ENCODE measurements around the gene PNPLA7. TPM values are rescaled to one million over a fixed set of nuclear protein-coding genes. Genes with fewer than 3 reads are reported as not detected.

The PNPLA7 gene
- total RNA-seq, 1 donor from 2014 or later = 13.5 TPM

DNA sequence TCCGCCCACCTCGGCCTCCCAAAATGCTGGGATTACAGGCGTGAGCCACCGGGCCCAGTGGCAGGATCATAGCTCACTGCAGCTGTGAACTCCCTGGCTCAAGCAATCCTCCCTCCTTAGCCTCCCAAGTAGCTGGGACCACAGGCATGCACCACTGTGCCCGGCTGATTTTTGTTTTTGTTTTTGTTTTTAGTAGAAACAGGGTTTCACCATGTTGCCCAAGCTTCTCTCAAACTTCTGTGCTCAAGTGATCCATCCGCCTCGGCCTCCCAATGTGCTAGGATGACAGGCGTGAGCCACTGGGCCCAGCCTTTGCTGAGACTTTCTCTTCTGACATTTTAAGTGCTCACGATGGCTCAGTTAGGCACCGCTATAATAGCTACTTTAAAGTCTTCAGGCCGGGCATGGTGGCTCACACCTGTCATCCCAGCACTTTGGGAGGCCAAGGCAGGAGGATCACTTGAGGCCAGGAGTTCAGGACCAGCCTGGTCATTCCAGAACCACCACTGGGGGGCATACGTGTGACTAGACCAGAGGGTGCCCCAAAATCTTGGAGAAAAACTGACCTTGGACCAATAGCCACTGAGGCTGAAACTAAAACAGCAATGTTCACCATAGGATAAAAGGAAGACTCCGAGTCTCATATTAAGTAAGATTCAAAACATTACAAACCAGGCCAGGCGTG lies 106.0 kb downstream of the PNPLA7 start:
- intact Hi-C loops (cut with DNase I) = loop anchor here (2.0 kb wide), 1 partner anchor 21 kb away; the partner anchor contains the start of genes EXD3 and NOXA1
- no peak for DNase-seq (ENCODE audit: low spot score in 2 of 2)
- Histone ChIP-seq H3K9me3 (no peaks in the 10 kb centered on the region), H3K4me1 (peaks cover 0 to 13% of the 10 kb centered on the region in 2 donors), H3K4me3 (no peak overlapping the region), H3K36me3 (peaks cover 9 to 11% of the 10 kb centered on the region in 2 donors), H3K27me3 (peaks cover 3% of the 10 kb centered on the region), H3K27ac (no peak overlapping the region)
- TF ChIP-seq CTCF (IDR thresholded peaks at IDR 0.05) = no peak

DNA sequence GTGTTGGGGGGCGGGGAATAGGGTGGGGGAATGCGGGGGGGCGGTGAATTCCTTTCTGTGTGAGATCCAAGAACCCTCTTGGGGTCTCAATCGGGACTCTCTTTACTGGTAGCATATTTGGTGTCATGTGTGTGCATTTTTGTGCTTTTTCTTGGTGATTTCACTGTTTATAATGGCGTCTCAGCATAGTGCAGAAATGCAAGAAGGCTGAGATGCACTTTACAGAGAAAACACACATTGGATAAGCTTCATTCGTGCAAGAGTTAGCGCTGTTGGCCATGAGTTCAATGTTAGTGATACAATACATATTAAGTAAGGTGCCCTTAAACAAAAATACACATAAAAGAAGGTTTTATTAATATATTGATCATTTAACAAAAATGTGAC lies 108.3 kb downstream of the PNPLA7 start:
- Histone ChIP-seq H3K27me3 (peaks cover 3% of the 10 kb centered on the region), H3K27ac (no peak overlapping the region), H3K4me1 (peaks cover 0 to 11% of the 10 kb centered on the region in 2 donors), H3K4me3 (peak overlapping the region; percentile 36 to 53), H3K9me3 (no peaks in the 10 kb centered on the region), H3K36me3 (no peaks in the 10 kb centered on the region)
- DNase-seq (ENCODE audit: low spot score in 2 of 2) = no peak
- TF ChIP-seq CTCF (IDR thresholded peaks at IDR 0.05) = no peak
- intact Hi-C loops (cut with DNase I) = no loop called here

DNA sequence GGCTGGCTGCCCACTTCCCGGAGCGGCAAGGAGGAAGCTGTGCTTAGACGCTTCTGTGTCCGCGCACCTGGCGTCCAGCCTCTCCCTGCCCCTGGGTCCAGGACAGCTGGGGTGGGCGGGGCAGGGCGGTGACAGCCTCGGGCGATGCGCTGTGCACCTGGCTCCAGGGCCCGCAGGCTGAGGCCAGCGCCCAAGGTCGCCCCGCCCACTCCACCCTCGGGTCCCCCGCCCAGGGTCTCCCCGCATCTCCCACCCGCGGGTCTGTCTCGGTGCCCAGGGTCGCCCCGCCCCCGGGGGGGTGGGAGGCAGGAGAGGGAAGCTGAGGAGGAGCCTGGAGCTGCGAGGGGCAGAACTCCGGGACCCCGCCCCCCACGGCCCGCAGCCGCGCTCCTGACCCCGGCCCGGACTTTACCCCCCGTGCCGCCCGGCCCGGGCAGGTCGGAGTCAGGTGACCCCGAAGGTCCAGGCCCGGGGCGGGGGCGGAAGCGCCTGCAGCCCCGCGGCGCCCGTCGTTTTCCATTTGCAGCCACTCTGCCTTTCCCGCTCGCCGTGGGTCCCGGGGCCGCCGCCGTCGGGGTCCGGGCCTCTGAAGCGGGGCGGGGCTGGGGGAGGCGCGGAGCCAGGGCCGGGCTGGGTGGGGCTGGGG lies 108.8 kb downstream of the PNPLA7 start, which contains the start of gene ENTPD8:
ENTPD8 (minus strand) TSS at position 69 of the 646 bp plus-strand sequence. CDS start 3,072 bp downstream, outside the sequence.
- Histone ChIP-seq H3K36me3 (no peaks in the 10 kb centered on the region), H3K4me1 (peaks cover 0 to 12% of the 10 kb centered on the region in 2 donors), H3K4me3 (peak within 1 kb of the TSS; percentile 36 to 53), H3K9me3 (no peaks in the 10 kb centered on the region), H3K27ac (no peak within 1 kb of the TSS), H3K27me3 (peaks cover 3% of the 10 kb centered on the region)
- DNase-seq (ENCODE audit: low spot score in 2 of 2) = no peak
- TF ChIP-seq CTCF (IDR thresholded peaks at IDR 0.05) = no peak
- intact Hi-C loops (cut with DNase I) = no loop called here

- Histone ChIP-seq H3K27ac (no peak overlapping the region), H3K36me3 (no peaks in the 10 kb centered on the region), H3K27me3 (peaks cover 3% of the 10 kb centered on the region), H3K4me3 (no peak overlapping the region), H3K9me3 (no peaks in the 10 kb centered on the region), H3K4me1 (peaks cover 6 to 13% of the 10 kb centered on the region in 2 donors)
- intact Hi-C loops (cut with DNase I) = no loop called here
- no peak for TF ChIP-seq CTCF (IDR thresholded peaks at IDR 0.05)
- DNase-seq (ENCODE audit: low spot score in 2 of 2) = no peak
Measured at GRCh38 chr9:137439158-137439714, 111.0 kb downstream of the PNPLA7 start.

- intact Hi-C loops (cut with DNase I) = no loop called here
- no peaks in the 10 kb centered on the region for H3K36me3 ChIP-seq
- TF ChIP-seq CTCF (IDR thresholded peaks at IDR 0.05) = no peak
- H3K27me3 ChIP-seq = peaks cover 3% of the 10 kb centered on the region
- no peak overlapping the region for H3K4me3 ChIP-seq
- DNase-seq (ENCODE audit: low spot score in 2 of 2) = no peak
- H3K4me1 ChIP-seq = peaks cover 6 to 13% of the 10 kb centered on the region in 2 donors
- H3K27ac ChIP-seq = no peak overlapping the region
- H3K9me3 ChIP-seq = no peaks in the 10 kb centered on the region
Measured at GRCh38 chr9:137438591-137439157, 111.5 kb downstream of the PNPLA7 start.

All from ascending aorta (tissue), 2 donors.